Activated CD4-positive, alpha-beta T cell treated with anti-CD3 and anti-CD28 coated beads, Interleukin-2, Interleukin-6, amounts not matched to agents 100 ng/mL and 50 ng/mL, durations not matched to agents 16 hours and 8 hours (primary cell): ENCODE measurements around the gene DOCK9.

Experiments used
- DNase-seq: peaks from one replicate; pipeline ENCODE4 v3.0.0-alpha.2; 2020

DOCK9 gene

DNA sequence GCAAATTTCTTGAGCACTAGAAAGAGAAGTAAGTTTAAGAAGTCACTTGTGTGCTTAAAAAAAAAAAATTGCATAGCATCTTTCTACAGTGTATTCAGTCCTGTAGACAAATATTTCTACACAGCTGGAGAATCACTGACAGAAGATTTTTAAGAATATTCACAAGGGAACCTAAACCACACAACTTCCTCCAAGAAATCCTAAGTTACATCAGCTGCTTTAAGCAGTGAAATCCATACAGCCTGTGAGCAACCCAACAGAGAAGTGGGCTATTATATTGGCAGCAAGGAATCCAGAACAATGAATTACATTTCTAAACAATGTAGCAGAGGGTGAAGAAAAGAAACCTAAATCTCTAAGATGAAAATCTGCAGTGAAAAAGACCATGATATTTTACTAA lies 1.5 kb downstream of the DOCK9 start:
- no peak for DNase-seq

DNA sequence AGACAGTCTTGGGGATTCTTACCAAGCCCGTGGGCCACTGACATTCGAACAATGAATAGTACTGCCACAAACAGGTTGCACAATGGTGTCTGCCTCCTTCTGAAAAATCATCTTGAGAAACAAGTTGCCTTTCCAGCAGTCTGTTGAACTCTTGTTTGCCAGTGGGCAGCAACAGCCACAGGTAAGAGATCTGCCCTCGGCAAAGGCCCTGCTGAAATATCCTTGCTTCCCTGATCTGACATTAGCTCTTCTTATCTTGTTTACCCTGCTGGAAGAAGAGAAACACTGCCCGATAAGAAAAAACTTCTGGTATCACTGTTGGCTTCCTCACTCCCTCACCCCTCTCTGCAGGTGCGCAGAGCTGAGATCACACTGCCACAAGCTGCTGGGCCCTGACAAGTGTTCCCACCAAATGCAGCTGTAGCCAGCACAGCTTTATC lies 2.0 kb downstream of the DOCK9 start:
- DNase-seq = no peak

DNA sequence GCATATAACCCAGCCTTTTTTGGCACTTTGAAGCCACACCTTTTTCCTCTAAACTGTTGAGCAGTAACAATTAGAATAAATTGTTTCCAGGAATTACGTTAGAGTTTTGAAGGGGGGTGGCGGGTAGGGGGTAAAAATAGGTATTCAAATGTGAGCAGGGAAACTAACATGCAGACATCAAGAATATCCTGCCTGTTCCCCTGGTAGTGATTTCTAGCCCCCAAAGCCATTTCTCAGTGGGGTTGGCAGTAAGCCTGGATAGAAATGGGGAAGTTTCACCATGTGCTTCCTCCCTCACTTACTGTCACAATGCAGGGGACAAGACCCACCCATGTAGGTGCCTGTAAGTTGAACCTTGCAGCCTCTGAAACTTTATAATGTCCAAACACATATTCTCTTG lies 3.8 kb downstream of the DOCK9 start:
- DNase-seq = no peak

DNA sequence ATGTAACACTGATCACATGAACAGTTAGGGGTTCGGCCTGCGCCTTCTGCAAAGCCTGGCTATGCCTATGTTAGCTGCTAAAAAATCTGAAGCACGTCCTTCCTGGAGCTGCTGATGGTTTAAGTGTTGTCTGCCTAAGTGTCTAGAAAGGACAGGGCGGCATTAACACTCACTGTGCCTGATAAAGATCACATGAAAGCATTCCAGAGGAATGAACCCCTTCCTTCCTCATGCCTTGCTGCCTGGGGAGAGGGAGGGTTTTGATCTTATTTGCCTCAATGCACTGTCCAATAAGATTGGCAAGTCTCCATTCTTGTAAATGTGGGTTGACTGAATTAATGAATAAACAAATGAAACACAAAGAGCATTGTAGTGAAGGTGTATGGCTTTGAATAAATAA lies 5.2 kb downstream of the DOCK9 start:
- DNase-seq = no peak

DNA sequence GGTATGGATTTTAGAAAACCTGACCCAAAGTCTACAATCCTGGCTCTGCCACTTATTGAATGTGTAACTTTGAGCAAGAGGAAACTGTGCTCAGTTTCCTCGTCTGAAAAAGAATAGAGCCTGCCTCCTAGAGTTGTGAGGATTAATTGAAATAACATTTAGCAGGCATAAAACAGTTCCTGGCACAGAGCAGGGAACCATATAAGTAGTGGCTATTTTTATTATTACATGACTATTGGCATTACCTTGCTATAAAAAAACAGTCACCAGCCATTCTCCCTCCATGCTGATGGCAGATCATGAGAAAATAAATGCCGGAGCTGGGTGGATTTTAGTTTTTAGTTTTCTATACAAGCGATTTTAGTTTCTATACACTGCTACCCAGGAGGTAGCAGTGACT lies 5.8 kb downstream of the DOCK9 start:
- no peak for DNase-seq

DNA sequence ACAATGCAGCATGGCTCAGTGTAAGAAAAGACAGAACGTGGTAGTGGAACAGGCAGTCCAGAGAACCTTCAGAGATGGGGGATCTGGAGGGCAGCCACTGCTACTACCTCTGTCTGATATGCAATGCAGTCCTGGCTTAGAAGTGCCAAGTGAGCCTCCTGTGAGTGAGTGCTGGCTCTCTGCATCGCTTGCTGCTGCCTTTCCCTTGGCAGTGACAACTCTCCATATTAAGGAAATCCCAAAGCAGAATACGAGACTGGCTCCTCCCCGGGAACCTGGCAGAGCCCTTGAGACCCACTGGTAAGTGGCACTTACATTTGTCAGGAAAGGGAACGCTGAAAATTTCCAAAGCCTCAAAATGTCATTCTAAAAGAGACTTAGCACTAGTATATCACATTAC lies 7.5 kb downstream of the DOCK9 start:
- DNase-seq = no peak

DNA sequence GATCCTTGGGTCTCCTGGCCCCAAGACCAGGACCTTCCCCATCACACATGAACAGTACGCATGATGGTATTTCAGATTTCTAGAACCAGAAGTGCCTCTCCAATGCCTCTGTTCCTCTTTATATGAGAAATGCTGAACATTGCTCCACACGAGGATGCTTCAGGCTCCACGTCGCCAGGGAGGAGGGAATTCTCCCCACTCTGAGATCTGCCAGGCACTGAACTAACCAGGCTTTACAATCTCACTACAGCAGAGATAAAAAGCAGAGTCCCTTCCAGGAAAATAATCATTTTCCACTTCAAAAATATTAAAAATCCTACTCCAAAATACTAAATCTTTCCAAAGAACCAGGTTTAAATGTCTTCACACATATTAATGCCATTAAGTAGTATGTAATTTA lies 10.4 kb downstream of the DOCK9 start:
- no peak for DNase-seq

DNA sequence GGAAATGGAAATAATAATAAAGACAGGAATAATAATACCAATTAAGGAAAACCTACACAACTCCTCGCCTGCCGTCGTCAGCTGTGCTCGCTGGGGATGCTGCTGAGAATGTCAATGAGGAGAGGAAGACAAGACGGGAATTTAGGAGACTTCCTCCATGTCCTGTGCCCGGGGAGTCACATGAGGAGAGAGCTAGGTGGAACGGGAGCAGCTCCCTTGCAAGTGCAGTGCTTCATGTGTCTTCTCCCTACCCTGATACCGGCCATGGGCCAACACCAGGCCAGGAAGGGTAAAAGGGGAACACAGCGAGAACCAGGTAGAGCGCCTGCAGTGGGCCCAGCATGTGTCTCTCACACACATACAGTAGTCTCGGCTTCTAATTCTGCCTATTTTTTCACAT lies 11.8 kb downstream of the DOCK9 start:
- no peak for DNase-seq

DNA sequence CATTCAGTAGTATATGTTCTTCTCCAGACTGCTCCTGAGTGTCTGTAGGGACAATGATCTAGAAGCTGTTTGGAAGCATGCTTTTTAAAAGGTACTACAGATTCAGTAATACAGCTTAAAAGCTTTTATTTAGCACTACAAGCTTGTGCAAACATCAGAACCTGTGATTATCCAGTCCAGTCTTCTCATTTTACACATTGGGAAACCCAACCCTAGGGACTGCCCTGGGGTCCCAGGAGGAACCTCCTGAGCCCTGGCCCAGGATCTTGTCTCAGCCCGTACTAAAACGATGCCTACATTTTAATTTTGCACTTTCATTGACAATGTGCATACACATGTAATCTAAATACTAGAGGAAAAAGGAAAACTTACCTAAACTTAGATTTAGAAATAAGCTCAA lies 12.5 kb downstream of the DOCK9 start:
- DNase-seq = no peak

DNA sequence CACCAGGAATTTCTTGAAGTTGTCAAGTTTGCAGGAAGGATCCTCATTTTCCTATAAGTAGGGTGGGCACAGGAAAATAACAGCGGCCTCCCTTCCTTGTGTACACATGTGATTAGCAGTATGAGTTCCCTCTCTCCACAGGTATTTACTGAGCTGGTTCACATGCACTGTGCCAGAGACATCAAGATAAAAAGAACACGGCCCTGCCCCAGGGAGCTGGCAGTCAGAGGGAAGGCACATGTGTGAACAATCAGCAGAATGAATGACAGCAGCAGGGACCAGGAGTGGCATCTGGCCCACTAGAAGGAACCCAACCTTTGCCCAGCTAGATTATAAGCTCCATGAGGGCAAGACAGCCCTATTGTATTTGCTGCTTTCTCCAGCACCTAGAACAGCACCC lies 13.9 kb downstream of the DOCK9 start:
- DNase-seq = no peak

DNA sequence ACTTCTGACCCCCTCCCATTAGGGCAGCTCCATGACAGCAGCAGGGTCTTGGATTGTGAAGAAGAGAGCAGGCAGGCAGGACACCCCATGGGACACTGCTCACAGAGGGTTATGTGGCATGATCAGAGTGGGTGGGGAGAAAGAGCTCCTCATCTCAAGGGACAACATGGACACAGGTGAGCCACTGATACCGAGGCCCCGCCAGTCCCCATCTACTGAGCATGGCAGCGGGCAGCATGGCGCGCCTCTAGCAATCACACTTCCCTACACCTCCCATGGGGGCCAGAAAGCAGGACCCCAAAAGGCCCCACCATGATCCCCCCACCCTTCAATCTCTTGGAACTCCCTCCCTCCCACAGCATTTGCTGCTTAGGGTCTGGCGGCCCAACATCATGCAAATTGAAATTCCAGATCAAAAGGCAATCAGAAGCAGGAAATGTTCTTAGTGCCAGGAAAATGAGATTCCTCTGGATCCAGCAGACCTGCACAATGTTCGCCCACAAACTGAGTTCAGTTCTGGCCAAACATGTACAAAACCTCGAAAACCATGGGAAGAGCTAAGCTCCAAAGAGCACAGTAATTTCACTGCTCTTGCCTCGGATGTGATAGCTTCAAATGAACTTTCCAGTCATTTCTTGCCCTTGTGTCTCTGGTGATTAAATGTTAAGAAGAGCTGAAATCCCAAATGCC lies 14.8 kb downstream of the DOCK9 start:
- no peak for DNase-seq

DNA sequence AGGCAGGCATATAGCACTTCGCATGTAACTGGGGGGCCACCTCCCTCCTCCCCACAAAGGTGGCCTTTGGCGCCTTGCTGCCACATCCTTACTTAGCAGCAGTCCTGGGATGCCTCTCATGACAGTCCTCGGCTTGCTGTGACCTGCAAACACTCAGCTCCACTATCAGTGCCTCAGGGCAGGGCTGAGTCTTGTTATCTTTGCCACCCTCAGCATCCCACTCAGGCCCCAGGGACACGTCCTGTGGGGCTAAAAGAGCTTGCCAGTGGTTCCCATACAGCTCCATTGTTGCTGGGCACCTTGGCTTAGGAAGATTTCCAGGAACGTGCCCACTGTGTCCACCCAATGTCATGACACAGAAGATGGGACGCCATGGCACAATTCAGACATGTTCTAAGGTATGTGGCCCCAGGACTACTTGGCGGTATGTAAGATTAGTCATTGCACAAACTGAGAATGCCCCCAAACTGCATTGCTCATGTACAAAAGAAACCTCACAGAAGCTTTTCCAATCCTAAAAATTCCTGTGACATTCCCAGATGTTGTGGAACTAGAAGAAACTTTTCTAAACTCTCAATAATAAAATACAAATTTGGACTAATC lies 16.3 kb downstream of the DOCK9 start:
- DNase-seq = no peak

DNA sequence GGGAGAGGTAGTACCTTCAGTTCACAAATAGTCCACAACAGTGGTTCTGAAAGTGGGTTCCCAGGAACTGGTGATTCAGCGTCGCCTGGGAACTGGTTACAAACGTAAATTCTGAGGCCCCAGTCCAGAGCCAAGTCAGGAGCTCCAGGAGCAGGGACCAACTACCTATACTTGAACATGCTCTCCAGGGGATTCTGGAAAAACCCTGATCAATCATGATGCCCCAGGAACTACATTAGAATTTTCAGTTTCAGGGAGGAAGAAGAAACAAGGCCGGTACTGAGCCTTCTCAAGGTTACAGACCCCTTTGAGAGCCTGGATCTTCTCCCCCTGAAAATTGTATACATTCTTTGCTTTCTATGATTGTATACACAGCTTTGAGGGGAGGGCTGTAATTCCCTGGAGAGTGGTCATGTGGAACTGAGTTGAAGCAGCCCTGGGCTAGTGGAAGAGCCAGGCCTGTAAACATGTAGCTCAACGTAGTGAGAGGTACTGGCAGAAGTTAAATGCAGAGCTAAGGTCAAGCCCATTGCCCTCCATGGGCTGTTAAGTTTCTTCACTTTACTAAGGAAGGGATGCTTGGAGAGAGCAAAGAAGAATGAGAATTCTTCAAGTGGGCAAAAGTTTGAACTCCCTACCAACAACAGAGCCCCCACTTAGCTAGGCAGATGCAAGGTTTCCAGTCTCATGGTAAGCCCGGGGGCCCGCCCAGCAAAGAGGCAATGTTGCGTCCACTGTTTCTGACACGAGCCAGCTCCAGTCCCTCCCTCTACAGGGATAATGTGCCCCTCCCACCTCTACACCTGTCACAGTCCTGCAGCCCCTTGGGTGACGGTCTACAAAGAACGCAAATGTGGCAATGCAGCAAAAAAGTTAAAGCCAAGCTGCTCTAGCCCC lies 17.0 kb downstream of the DOCK9 start:
- DNase-seq = no peak

DNA sequence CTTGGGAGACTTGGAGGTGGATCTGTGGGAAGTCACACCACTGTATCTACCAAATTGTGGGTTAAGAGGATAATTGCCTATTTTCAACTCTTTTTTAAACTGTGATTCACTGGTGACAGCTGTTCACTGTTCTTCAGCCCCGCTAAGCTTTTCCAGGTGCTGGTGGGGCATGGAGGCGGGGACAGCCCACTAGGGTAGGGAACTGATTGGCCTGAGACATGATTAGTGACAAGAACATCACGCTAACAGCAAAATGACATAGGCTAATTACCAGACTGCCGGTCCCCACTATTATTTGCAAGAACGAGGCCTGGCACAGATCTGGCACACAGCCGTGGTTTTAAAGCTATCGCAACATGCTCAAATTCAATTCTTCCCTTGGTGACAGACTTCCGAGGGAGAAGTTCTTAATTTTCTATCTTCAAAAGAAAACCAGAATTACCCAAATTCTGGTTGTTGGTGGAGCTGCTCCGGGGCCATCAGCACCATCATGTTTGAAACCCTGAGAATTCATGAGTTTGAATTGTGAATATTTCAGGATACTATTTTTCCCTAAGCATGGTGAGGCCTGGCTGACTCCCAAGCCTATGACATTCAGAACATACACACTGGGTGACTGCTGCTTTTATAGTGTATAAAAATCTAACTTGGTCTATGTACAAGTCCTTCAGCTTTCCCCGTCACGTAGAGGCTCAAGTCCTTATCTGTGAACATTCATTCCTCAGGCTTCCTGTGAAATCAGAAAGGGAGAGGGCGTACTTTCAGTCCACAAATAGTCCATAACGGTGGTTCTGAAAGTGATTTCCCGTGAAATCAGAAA lies 17.9 kb downstream of the DOCK9 start:
- no peak for DNase-seq

DNA sequence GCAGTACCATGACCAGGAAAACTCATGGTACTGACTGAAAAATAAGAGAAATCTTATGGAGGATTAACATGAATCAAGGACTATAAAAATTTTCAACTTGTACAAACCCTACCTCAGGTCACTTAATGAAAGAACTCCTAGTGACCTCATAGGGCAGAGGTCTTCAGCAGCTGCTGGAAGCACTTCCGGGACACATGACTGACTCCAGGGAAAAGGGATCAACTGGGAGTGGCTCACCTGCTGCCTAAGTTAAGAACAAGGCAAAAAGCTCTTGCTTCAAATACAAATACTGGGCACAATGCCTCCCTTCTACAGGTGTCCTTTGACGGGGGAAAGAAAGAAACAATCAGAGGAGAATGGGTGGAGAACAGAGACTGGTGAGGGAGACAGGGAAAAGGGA lies 18.6 kb downstream of the DOCK9 start:
- no peak for DNase-seq

DNA sequence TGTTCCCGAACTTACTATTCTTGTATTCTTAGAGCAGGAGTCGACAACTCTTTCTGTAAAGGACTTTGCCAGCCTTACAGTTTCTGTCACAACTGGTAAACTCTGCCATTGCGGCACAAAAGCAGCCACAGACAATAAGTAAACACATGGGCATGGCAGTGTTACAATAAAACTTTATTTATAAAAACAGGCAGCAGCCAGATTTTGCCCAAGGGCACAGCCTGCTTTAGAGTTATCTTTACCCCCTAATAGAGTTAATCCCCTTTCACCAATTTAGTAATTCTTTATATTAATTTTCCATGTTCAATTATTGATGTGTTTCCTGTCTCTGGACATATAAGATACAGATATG lies 19.4 kb downstream of the DOCK9 start:
- no peak for DNase-seq

DNA sequence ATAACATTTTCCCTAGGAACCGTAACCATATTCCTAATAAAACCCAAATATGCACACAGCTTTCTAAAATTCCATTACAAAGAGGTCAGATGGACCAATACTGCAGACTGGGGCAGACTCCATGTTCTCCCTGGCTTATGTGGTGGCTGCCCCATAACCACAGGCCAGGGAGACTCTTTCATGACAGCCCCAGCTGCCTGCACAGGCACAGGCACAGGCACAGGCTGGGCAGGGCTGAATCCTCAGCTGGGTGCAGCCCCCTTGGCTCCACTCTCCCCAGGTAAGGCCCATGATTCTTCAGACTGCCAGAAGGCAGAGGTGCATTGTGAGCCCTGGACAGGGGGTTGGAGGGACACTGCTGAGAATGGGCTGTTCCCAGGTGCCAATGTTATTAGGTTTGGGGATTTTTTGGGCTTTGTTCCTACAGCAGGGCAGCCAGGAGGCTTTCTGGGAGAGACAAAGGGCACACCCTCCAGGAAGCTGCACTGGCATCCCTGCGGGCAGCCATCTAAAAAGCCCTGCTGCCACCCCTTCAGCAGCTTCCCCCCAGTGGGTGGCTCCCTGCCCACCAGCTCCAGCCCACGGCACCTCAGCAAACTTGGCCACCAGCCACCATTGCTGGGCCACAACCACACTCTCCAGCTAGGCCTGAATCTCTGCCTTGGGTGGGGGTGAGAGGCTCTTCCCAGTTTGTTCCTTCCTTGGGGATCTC lies 20.0 kb downstream of the DOCK9 start:
- DNase-seq = no peak

DNA sequence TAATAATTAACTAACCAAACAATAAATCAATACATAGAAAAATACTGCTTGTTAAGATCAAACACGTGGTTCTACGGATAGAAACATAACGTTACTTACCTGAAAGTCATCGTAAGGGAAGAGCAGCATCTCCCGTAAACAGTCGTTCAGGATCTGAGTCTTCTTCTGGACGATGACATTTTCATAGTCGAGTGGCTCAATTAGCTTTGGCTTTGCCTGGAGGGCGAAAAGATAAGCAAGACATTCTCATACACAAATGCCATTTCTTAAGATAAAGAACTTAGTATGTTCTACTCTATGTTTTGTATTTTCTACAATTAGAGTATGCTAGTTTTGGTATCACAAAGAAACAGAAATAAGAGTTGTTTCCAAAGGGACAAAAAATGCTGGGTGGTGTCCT lies 22.5 kb downstream of the DOCK9 start:
- DNase-seq = no peak

DNA sequence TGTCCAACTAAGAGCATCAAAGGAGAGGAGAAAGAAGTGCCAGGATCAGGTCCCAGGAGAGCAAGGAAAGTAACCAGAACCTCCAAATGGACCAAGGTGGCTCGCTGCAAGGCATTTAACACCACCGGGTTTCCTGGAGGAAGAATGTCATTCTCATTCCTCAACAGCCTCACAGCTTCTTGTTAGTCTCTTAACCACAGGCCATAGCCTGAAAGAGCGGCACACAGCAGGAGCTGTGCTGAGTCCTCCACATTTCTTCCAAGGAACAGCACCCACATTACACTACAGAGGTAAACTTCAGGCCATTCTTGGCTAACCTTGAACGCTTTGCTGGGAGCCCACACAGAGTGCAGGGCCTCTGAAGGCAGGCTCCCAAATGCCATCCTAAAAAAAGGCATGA lies 23.6 kb downstream of the DOCK9 start:
- DNase-seq = no peak

DNA sequence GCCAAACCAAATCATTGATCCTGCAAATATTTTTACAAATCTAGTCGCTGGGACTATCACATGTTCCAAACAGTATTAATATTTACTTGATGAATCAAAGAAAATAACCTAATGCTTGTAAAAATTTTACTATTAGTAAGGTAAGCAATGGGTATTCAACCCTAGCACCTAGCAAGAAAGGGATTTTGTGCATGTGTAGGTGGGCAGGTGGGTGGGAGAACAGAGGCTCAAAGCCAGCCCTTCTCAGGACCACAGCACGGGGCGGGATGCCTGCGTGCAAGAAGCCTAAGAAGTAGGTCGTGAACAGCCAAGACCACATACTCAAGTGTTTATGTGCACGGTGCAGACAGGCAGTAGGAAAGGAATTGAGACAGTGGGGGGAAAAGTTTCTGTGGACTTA lies 26.6 kb downstream of the DOCK9 start:
- no peak for DNase-seq

DNA sequence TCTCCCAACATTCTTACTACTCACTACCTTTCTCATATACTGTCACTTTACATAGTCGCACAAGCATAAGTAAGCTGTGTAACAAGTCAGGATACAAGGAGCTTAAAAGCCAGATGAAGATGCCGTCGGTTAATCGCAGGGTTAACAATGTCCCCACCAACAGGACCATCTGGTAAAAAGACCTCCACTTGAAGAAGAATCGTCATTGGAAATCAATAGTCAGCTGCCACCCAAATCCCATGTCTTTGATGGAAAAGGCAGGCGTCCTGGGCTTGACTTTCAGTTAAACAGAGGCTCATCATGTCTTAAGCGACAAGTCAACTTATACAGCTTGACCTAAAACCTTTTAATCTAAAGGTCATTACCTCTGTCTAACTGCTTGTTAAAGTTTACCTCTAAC lies 27.2 kb downstream of the DOCK9 start:
- DNase-seq = no peak

DNA sequence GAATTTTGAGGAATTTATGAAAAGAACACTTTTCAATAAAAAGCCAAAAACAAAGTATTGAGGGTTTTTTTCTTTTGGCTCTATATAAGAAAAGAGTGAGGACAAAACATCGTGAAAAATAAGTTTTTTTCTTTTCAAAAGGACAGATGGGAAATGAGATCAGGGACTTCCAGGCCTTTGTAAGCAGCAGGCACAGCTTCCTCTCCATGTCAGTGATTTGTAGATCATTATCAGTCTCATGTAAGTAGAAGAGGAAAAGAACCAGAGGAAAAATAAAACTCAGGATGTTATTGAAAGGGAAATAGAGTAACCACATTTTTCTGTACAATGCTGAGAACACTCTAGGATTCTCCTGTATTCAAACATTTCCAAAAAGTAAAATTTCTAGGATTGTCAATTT lies 29.9 kb downstream of the DOCK9 start:
- no peak for DNase-seq
